ENCODE results near the gene TMEM161A.

GRCh38 chr19:19101540-19101939, 36.7 kb downstream of the TMEM161A start:
- TF ChIP-seq, protein P1, sequence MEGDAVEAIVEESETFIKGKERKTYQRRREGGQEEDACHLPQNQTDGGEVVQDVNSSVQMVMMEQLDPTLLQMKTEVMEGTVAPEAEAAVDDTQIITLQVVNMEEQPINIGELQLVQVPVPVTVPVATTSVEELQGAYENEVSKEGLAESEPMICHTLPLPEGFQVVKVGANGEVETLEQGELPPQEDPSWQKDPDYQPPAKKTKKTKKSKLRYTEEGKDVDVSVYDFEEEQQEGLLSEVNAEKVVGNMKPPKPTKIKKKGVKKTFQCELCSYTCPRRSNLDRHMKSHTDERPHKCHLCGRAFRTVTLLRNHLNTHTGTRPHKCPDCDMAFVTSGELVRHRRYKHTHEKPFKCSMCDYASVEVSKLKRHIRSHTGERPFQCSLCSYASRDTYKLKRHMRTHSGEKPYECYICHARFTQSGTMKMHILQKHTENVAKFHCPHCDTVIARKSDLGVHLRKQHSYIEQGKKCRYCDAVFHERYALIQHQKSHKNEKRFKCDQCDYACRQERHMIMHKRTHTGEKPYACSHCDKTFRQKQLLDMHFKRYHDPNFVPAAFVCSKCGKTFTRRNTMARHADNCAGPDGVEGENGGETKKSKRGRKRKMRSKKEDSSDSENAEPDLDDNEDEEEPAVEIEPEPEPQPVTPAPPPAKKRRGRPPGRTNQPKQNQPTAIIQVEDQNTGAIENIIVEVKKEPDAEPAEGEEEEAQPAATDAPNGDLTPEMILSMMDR (IDR thresholded peaks at IDR 0.05), result no peak
- no peak for TF ChIP-seq EP300 (IDR thresholded peaks at IDR 0.05)
- TF ChIP-seq POLR2A (IDR thresholded peaks at IDR 0.05), result no peak
